Stimulated activated naive B cell treated with anti-CD40 and anti-IgM and Interleukin-4, amounts not matched to agents 10 μg/mL and 1 μg/mL and 100 μg/mL, for 72 hours (primary cell): ENCODE data around the gene FBXO34.

Experiments
- ATAC-seq, 2 donors: fragments of 150-1000 bp; cut with Tn5 transposase; replicated peaks; 2 replicates each; pipeline ENCODE4 v1.10.0; 2021; ENCODE audit warnings: moderate library complexity in 1 of 2
- DNase-seq: peaks from one replicate; pipeline ENCODE4 v3.0.0; 2021
- H3K27ac Mint-ChIP-seq: one replicate; pipeline ENCODE4 v1.8.0; 2022; ENCODE audit warnings: mild to moderate bottlenecking, mixed read lengths
- H3K27me3 Mint-ChIP-seq, 2 donors: one replicate each; pipeline ENCODE4 v1.8.0; 2022; ENCODE audit warnings: mixed read lengths in 2 of 2
- H3K36me3 Mint-ChIP-seq, 2 donors: one replicate each; pipeline ENCODE4 v1.8.0; 2022; ENCODE audit warnings: mixed read lengths in 2 of 2, mild to moderate bottlenecking in 1 of 2
- H3K4me1 Mint-ChIP-seq, 2 donors: one replicate each; pipeline ENCODE4 v1.8.0; 2022; ENCODE audit warnings: mixed read lengths in 2 of 2, mild to moderate bottlenecking in 1 of 2
- H3K4me3 Mint-ChIP-seq, 2 donors: one replicate each; pipeline ENCODE4 v1.8.0; 2022; ENCODE audit warnings: mild to moderate bottlenecking in 2 of 2, mixed read lengths in 2 of 2, moderate library complexity in 1 of 2
- H3K9me3 Mint-ChIP-seq, 2 donors: one replicate each; pipeline ENCODE4 v1.8.0; 2022; ENCODE audit warnings: mixed read lengths in 2 of 2, mild to moderate bottlenecking in 1 of 2

The FBXO34 gene, protein sequence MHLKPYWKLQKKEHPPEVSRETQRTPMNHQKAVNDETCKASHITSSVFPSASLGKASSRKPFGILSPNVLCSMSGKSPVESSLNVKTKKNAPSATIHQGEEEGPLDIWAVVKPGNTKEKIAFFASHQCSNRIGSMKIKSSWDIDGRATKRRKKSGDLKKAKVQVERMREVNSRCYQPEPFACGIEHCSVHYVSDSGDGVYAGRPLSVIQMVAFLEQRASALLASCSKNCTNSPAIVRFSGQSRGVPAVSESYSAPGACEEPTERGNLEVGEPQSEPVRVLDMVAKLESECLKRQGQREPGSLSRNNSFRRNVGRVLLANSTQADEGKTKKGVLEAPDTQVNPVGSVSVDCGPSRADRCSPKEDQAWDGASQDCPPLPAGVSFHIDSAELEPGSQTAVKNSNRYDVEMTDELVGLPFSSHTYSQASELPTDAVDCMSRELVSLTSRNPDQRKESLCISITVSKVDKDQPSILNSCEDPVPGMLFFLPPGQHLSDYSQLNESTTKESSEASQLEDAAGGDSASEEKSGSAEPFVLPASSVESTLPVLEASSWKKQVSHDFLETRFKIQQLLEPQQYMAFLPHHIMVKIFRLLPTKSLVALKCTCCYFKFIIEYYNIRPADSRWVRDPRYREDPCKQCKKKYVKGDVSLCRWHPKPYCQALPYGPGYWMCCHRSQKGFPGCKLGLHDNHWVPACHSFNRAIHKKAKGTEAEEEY

DNA sequence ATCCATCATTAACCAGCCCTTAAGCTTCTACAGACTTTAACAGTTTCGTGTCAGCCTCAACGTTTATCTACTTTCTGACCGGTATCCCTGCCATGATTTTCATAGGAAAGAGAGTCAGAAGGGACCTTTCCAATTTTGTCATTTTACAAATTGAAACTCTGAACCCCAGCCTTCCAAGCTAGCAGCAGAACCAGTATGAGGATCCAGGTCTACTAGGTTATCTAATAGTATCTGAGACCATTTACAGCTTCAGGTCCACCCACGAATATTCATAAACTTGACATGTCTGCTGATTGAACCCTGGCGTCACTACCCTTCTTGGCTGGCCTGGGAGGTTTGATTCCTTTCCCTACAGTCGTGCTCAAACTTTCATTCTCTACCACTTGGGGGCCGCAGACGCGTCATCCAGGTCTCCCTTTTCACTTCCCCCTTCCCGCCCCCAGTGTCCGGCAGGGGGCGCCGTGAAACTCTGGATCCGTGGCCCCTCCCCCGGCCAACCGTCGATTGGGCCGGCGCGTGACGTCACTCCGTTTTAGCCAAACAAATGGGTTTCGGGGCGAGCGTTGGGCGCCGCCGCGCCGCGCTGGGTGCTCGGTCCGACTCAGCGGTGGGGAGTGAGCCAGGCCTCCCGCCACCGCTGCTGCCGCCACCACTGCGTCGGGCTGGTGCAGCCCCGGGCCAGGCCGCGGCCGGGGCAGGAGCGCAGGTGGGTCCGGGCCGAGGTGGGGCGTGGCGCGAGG, at the start of gene FBXO34:
FBXO34 (plus strand) TSS at position 590 of the 740 bp plus-strand sequence. CDS start 78,970 bp downstream, outside the sequence.
- Mint-ChIP-seq H3K9me3 (no peaks in the 10 kb centered on the region), H3K27ac (peak within 1 kb of the TSS; percentile 96), H3K4me3 (peak within 1 kb of the TSS; percentile 90 to 94), H3K4me1 (peaks cover 17 to 24% of the 10 kb centered on the region in 2 donors), H3K27me3 (no peaks in the 10 kb centered on the region), H3K36me3 (no peaks in the 10 kb centered on the region)
- peak; percentile 91 to 93 for ATAC-seq
- DNase-seq: peak; percentile 99

DNA sequence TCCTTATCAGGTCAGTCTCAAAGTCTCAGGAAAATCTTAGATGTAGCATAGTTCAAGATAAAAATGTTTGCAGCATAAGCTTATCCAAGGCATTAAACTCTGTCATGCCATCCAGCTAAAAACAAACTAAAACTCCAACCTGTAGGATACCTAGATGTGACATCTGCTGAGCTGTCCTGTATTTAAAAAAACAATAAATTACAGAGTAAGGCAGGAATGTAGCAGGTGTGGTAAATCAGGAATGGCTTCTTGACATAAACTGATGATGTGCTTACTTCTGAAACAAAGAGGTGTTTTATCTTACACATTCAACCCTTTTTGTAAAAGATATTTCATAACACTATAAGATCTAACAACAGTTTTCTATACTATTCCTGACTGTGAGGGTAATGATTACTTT, 49.3 kb upstream of the FBXO34 start:
- Mint-ChIP-seq H3K4me3 (no peak overlapping the region), H3K9me3 (peaks cover 0 to 4% of the 10 kb centered on the region in 2 donors), H3K27ac (no peak overlapping the region), H3K4me1 (no peaks in the 10 kb centered on the region), H3K27me3 (peaks cover 2 to 4% of the 10 kb centered on the region in 2 donors), H3K36me3 (no peaks in the 10 kb centered on the region)
- no peak for ATAC-seq
- DNase-seq: no peak

DNA sequence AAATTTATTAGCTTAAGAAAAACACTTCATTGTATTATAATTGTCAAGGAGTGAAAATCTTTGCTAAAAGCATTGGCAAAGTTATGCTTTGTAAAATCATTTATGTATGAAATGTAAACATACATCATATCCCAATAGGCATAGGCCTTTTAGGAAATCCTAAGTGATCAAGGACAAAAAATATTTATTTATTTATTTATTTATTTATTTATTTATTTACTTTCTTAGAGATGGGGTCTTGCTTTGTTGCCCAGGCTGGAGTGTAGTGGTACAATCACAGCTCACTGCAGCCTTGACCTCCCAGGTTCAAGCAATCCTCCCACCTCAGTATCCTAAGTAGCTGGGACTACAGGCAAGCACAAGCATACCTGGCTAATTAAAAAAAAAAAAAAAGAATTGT, 47.9 kb upstream of the FBXO34 start:
- DNase-seq (no peak), ATAC-seq (no peak)
- Mint-ChIP-seq H3K27ac (no peak overlapping the region), H3K36me3 (peaks cover 0 to 2% of the 10 kb centered on the region in 2 donors), H3K4me3 (no peak overlapping the region), H3K27me3 (peaks cover 4 to 8% of the 10 kb centered on the region in 2 donors), H3K9me3 (peaks cover 0 to 4% of the 10 kb centered on the region in 2 donors), H3K4me1 (no peaks in the 10 kb centered on the region)

DNA sequence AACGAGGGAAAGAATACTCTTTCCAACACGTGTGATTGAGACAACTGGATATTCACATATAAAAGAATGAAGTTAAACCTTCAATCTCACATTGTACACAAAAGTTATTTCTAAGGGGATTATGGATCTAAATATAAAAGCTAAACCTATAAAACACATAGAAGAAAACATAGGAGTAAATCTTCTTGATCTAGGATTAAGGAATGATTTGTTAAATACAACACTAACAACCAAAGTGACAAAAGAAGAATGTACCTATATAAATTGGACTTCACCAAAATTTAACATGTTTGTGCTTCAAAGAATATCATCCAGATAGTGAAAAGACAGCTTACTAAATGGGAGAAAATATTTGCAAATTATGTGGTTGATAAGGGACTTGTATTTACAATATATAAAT, 43.0 kb upstream of the FBXO34 start:
- Mint-ChIP-seq H3K27ac (no peak overlapping the region), H3K36me3 (peaks cover 0 to 2% of the 10 kb centered on the region in 2 donors), H3K27me3 (peaks cover 4 to 8% of the 10 kb centered on the region in 2 donors), H3K4me1 (no peaks in the 10 kb centered on the region), H3K9me3 (peaks cover 0 to 4% of the 10 kb centered on the region in 2 donors), H3K4me3 (no peak overlapping the region)
- DNase-seq (no peak), ATAC-seq (no peak)

DNA sequence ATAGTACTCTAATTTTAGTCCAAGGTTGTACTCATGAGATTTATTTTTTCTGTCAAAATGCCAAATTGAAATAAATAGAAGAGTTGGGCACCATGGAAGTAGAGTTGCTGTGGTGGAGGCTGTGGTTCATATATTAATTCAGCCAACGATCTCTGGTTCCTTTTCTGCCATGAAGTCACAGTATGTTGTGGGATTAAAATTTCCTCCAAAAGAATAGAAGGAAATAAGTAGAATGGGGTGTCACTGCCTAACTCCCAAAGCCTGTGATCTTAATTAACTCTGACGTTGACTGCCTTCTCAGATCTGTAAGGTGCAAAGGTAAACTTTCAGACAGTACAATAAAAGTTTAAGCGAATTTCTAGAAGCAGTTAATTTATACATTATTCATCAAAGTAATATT, 37.6 kb upstream of the FBXO34 start:
- Mint-ChIP-seq H3K27ac (no peak overlapping the region), H3K4me1 (peaks cover 0 to 7% of the 10 kb centered on the region in 2 donors), H3K36me3 (no peaks in the 10 kb centered on the region), H3K4me3 (no peak overlapping the region), H3K9me3 (peaks cover 4 to 5% of the 10 kb centered on the region in 2 donors), H3K27me3 (no peaks in the 10 kb centered on the region)
- ATAC-seq: no peak
- no peak for DNase-seq

DNA sequence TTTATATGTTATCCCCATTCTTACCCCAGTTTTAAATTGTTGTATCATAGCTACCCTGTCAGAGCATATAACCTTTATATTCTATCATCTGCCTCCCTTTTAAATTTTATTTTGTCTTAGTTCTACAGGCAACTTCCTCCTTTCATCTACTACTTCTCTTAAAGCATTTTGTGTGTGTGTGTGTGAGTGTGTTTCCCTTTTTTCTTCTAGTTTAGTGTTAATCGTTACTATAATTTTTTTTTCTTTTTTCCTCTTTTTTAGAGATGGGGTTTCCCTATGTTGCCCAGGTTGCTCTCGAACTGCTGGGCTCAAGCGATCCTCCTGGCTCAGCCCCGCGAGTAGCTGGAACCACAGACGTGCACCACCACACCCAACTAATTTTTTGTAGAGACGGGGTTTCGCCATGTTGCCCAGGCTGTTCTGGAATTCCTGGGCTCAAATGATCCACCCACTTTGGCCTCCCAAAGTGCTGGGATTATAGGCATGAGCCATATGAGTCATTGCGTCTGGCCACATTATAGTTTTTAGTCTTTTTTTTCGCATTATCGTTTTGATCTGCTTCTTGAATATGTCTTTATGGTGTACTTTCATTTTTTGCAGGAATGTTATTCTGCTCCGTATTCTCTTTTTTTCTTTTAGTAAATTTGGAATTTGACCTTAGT, 33.1 kb upstream of the FBXO34 start:
- H3K27ac Mint-ChIP-seq: no peak overlapping the region
- no peak overlapping the region for H3K4me3 Mint-ChIP-seq
- ATAC-seq: peak in 1 of 2 donors; percentile 12

DNA sequence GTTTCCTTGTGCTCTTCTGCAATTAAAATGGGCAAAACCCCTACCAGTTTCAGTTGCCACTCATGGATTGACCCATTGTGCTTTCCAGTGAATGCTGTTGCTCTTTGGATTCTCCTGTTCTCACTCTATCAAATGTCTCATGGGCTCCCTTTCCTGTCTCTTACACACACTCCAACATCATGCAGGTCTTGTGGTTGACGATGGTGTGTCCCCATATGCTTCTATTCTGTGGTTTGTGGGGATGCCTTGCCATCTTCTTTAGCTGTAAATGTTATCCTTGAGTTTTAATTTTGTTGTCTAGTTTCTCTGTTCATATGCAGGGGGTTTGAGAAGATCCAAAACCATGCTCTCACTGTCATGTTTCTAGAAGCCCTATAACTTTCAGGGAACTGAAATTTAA, 31.9 kb upstream of the FBXO34 start:
- Mint-ChIP-seq H3K36me3 (no peaks in the 10 kb centered on the region), H3K27ac (no peak overlapping the region), H3K4me3 (no peak overlapping the region), H3K4me1 (peaks cover 2 to 9% of the 10 kb centered on the region in 2 donors), H3K9me3 (peaks cover 4 to 5% of the 10 kb centered on the region in 2 donors), H3K27me3 (peaks cover 9% of the 10 kb centered on the region in 2 donors)
- DNase-seq (no peak), ATAC-seq (no peak)

More for the DNA sequence above, 33.1 kb upstream of the FBXO34 start:
- Mint-ChIP-seq H3K27me3 (peaks cover 9% of the 10 kb centered on the region in 2 donors), H3K9me3 (peaks cover 4 to 5% of the 10 kb centered on the region in 2 donors), H3K4me1 (peaks cover 2 to 9% of the 10 kb centered on the region in 2 donors), H3K36me3 (no peaks in the 10 kb centered on the region)
- DNase-seq: no peak

DNA sequence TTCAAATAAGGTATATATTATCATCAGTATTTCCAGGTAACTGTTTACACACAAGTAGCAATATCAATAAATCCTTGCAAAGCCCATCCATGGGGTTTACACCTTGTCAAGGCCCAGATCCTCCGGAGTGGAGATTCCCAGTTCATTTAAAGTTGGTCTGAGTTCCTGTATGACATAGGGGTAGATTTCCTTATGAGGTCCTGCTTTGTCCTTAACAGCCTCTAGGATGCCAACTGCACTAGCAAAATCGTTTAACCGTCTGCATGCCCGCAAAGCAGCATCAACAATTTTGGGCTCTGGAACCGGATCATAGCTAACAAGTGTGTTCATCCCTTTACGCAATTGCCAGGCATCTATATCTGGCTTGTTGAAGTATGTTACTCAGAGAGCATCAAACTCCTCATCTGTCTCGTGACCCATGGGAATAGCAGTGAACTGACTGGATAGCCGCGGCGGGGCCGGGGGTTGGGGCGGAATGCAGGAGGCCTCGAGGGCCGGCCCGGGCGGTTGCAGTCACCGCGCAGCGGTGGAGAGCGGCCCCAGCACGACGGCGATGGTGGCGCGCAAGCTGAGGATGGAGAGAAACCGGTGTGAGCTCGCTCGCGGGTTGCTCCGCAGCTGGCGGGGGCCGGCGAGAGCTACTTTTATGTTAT, 30.6 kb upstream of the FBXO34 start:
- Mint-ChIP-seq H3K4me1 (peaks cover 2 to 9% of the 10 kb centered on the region in 2 donors), H3K36me3 (no peaks in the 10 kb centered on the region), H3K27ac (no peak overlapping the region), H3K4me3 (no peak overlapping the region), H3K9me3 (no peaks in the 10 kb centered on the region), H3K27me3 (peaks cover 9% of the 10 kb centered on the region in 2 donors)
- DNase-seq (no peak), ATAC-seq (no peak)

DNA sequence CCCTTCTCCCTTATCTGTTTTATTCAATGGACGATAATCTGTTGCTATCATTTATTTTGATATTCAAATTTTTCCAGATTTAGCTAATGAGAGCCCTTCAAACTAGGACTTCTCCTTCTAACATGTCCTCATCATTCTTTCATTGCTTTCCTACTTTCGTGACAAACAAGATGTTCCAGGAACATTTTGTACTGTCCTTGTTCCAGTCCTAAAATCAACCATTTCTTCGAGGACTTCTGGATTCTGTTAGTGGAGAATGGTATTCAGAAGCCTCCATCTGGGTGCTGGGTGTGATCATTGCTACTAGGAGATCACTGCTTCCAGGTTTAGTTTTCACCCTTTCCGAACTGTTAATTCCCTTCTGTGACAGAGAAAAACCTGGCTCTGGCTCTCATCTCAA, 29.5 kb upstream of the FBXO34 start:
- Mint-ChIP-seq H3K4me3 (no peak overlapping the region), H3K4me1 (peaks cover 2 to 9% of the 10 kb centered on the region in 2 donors), H3K27ac (no peak overlapping the region), H3K27me3 (peaks cover 9 to 10% of the 10 kb centered on the region in 2 donors), H3K36me3 (no peaks in the 10 kb centered on the region), H3K9me3 (no peaks in the 10 kb centered on the region)
- ATAC-seq (no peak), DNase-seq (no peak)

DNA sequence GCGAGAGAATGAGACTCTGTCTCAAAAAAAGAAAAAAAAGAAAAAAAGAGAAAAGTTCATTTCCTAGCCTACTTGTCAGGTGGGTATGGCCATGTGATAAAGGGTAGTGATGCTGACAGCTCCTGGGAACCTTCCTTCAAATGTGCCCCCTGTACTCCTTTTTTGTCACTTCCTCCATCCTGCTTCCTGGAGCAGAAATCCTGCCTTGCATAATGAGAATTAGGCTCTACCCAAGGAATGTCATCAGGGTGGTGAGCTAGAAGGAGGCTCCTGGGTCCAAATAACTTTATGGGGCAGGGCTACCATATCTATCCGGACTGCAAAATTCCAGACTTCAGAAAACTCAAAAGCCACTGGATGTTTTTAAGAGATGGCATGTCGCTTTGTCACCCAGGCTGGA, 27.8 kb upstream of the FBXO34 start:
- ATAC-seq (no peak), DNase-seq (no peak)
- Mint-ChIP-seq H3K36me3 (no peaks in the 10 kb centered on the region), H3K27ac (no peak overlapping the region), H3K4me1 (peaks cover 2 to 4% of the 10 kb centered on the region in 2 donors), H3K4me3 (no peak overlapping the region), H3K27me3 (peaks cover 18 to 27% of the 10 kb centered on the region in 2 donors), H3K9me3 (no peaks in the 10 kb centered on the region)

DNA sequence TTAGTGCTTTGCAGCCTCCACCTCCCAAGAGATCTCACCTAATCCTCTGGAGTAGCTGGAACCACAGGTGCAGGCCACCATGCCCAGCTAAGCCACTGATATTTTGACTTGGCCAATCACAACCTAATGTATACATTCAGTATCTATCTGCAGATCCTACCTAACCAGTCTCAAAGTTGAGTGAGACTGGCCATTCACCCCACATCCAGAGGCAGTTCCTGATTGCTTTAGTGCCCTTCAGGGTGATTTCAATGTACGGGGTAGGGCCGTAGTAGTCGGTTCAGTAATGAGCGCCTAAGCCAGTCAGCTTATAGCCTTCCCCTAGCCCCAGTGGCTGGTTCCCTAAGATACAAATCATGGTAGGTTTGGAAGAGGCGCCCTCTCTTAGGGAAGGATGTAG, 27.4 kb upstream of the FBXO34 start:
- Mint-ChIP-seq H3K27me3 (peaks cover 22 to 29% of the 10 kb centered on the region in 2 donors), H3K9me3 (no peaks in the 10 kb centered on the region), H3K36me3 (no peaks in the 10 kb centered on the region), H3K4me3 (no peak overlapping the region), H3K4me1 (peaks cover 0 to 2% of the 10 kb centered on the region in 2 donors), H3K27ac (no peak overlapping the region)
- ATAC-seq (no peak), DNase-seq (no peak)

DNA sequence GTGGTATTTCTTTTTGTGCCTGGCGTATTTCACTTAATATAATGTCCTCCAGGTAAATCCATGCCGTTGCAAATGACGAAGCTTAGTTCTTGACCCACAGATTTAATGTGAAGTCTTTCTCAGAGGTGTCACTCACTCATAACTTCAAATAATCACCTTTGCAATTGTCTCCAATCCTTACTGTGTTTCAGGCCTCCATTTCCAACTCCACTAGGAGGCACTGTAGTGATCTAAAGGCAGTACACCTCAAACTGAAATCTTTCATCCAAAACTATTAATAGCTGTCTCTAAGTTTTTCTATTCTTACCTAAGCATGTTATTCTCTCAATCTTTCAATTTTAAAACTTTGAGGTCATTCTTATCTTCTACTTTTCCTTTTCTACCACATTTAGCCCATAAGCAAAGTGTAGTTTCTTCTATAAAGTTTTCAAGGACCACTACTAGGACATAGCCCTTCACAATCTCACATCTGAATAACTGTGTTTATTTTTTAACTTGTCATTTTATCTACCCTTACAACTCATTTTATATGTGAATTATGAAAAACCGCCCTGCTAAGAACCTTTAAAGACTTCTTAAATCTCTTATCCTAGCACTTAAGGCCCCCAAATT, 25.5 kb upstream of the FBXO34 start:
- Mint-ChIP-seq H3K27ac (no peak overlapping the region), H3K4me3 (no peak overlapping the region), H3K4me1 (no peaks in the 10 kb centered on the region), H3K36me3 (no peaks in the 10 kb centered on the region), H3K9me3 (no peaks in the 10 kb centered on the region), H3K27me3 (peaks cover 35 to 48% of the 10 kb centered on the region in 2 donors)
- ATAC-seq (peak in 1 of 2 donors; percentile 63), DNase-seq (no peak)

DNA sequence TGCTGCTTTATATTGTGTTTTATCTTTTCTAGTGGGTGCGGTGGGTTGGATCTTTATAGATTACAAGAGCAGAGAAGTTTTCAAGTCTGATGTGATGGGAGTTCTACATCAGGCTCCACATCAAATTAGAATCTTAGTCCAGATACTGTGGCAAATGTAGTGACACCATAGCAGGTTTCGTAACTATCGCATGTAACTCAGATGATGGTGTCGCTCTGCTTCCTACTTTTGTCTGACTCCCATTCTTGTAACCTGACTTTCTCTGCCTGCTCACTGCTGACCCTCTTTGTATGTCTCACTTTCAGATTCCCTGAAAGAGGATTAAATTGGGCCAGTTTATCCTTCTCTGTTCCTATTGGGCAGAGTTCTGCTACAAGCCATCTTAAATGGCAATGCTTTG, 22.8 kb upstream of the FBXO34 start:
- Mint-ChIP-seq H3K4me1 (no peaks in the 10 kb centered on the region), H3K27ac (no peak overlapping the region), H3K4me3 (no peak overlapping the region), H3K27me3 (peaks cover 31 to 46% of the 10 kb centered on the region in 2 donors), H3K36me3 (no peaks in the 10 kb centered on the region), H3K9me3 (no peaks in the 10 kb centered on the region)
- ATAC-seq (no peak), DNase-seq (no peak)
